Measurements from ENCODE around the gene HSPB9.

The HSPB9 gene, protein sequence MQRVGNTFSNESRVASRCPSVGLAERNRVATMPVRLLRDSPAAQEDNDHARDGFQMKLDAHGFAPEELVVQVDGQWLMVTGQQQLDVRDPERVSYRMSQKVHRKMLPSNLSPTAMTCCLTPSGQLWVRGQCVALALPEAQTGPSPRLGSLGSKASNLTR

DNA sequence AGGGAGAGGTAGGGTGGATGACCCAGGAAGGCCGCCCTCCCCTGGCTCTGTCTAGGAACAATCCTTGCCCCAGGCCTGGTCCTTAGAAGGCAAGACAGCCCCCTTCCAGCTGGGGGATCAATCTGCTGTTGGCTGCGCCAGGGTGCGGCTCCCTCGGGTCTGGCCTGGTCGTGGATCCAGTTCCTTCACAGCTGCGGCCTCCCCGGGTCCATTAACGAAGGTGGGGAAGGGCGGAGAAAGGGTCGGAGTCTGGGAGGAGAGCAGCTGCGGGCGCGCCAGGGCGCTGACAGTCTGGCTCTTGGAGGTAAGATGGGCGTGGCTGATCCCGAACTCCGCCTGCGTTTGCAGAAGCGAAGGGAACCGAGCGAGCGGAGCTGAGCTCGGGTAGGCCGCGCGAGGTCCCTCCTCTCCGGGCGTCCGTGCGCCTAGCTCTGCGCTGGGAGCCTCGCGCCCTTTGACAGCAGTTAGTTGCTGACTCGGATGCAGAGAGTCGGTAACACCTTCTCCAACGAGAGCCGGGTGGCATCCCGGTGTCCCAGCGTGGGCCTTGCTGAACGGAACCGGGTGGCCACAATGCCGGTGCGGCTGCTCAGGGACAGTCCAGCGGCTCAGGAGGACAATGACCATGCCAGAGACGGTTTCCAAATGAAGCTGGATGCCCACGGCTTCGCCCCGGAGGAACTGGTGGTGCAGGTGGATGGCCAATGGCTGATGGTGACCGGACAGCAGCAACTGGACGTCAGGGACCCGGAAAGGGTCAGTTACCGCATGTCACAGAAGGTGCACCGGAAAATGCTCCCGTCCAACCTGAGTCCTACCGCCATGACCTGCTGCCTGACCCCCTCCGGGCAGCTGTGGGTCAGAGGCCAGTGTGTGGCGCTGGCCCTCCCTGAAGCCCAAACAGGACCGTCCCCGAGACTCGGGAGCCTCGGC lies at the start of gene HSPB9:
HSPB9 (plus strand) TSS at position 434 of the 933 bp plus-strand sequence; CDS start at position 481, 47 bp downstream.
- DNase-seq (ENCODE audit: low read depth): no peak

DNA sequence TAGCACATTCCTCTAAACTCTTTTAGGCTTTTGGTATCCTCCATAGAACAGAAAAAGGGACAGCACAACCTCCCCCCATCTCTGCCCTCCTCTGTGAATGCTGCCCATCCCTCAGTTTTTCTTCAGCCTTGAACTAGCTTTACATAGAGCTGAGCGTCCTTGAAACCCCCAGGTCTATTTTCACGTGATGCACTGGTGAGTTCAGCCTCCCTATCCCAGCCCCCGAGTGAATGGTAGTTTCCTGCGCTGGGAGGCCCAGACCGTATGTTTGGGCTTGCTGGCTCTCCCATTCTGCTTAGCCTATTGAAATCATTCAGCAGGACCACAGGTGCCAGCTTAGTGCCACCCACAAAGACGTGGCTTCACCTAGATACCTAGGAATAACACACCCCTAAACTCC lies 46.8 kb upstream of the HSPB9 start:
- no peak for DNase-seq (ENCODE audit: low read depth)

DNA sequence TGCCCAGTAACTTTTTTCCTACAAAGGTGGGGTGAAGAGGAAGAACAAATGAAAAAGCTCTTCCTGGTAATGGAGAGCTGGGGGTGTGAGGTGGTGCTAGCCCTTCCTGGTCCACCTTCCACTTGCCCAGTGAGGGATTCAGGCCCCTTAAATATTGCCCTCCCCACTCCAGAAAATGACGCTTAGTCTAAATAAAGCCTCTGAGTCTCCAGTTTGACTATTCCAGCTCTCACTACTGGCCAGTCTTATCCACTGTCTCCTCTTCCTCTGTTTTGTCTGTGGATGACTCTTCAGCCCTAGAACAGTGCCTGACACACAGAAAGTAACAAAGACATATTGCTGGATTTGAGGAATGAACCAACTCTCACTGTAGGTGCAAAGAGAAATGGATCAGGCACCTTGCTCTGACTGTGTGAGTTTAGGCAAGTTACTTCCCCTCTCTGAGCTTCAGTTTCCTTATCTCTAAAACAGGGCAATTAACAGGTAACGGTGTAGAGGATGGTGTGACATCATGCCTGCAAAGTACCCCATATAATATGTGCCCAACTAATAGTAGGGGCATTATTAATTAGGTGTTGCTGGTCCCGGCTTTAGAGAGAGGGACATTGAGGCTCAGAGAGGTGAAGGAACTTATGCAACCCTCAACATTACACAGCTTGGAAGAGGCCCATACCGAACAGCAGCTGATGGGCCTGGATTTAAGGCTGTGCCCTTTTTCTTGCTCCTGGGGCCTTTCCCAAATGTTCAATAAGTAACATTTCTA lies 45.6 kb upstream of the HSPB9 start:
- no peak for DNase-seq (ENCODE audit: low read depth)

DNA sequence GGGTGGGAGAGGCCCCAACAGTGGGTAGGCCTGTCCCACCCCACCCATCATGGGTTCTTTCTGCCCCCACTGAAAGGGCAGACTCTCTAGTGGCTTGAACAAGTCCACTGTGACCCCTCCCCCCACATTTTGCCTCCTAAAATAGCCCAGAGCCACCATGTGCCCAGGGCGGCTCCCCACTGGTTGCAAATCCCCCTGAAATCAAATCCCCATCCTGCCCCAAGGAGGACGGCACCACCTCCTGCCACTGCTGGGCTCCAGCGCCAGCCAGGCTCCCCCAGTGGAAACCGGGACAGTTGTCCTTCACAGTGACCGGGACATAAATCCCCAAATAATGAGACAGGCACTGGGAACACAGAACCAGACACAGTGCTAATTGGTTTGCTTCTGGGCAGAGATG lies 44.8 kb upstream of the HSPB9 start:
- no peak for DNase-seq (ENCODE audit: low read depth)

DNA sequence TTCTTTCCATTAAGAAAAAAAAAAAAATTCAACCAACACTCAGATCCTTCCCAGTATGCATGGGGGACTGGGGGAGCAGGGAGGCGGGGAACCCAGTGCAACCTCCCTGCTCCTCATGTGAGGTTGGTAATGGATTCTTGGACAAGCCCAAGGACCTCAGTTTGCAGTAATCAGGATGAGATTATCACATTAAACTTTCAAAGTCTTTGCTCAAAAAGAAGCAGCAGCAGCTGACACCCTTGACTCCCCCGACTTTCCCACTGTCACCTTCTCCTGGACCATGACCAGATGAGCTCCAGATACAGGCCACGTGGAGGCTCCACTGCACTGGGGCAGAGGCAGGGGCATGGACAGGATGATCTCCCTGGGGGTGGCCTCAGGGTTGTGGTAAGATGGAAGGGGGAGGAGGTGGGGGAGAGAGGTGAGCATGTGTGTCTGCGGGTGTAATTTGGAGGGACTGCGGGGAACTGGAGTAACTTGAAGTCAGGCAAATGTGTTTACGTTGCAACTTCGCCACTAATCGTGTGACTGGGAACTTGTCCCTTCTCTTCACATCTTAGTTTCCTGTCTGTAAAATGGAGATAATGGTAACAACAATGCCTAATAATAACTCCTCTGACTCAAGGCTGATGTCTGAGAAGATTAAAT lies 44.1 kb upstream of the HSPB9 start:
- no peak for DNase-seq (ENCODE audit: low read depth)

DNA sequence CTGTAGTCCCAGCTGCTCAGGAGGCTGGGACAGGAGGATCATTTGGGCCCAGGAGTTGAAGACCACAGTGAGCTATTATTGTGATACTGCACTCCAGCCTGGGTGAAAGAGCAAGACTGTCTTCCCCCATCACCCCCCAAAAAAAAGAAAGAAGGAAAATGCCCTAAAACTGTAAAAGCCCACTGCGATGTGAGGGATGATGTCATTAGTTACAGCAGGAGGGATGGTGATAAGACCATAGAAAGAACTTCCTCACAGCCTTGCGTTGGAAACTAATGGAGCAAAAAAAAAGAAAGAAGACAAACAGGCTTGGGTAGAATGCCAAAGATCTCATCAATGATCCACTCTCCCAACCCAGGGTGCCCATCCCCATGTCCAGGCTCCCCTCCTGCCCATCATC lies 43.1 kb upstream of the HSPB9 start:
- DNase-seq (ENCODE audit: low read depth): no peak

DNA sequence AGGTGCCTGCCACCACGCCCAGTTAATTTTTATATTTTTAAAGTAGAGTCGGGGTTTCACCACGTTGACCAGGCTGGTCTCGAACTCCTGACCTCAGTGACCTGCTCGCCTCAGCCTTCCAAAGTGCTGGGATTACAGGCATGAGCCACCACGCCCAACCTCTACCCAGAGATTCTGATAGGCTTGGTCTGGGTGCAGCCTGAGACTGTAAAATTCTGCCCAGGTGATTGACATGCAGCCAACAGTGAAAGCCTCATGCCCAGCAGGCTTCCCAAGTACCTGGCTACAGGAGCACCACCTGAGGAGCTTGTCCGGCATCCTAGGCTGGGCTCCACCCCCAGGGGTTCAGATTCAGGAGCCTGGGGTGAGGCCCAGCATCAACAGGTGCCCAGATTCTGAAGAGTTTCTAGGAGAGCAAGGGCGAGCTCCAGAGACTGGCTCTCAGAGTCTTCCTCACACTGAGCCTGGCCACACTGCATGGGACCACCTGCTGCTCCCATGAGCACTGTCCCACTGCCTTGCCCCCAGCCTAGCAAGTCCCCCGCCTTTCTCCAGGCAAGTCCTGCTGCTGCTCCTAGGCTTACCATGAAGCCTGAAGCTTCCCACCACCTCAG lies 41.0 kb upstream of the HSPB9 start:
- no peak for DNase-seq (ENCODE audit: low read depth)

DNA sequence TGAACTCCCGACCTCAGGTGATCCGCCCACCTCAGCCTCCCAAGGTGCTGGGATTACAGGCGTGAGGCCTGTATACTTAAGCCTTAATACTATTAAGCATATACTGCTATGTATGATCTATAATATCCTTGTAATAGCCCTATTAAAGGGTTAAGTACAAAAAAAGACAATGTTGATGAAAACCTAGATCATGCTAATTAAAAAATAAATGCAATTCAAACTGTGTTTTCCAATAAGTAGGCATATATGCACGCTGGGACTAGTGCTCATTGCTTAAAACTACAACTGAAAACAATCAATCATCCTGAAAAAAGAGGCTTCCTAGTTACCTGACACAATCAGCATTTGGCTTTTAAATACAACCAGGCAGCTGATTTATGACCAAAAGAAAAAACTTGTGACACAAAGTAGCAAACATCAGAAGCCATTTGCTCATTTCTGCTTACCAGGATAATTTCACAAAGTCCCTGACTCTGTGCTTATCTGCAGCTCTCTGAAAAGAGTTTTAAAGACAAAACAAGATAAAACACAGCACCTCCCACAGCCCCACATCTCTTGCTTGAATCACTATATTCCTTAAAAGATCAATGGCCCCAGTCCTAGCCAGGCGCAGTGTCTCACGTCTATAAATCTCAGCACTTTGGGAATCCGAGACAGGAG lies 35.4 kb upstream of the HSPB9 start:
- DNase-seq (ENCODE audit: low read depth): no peak

DNA sequence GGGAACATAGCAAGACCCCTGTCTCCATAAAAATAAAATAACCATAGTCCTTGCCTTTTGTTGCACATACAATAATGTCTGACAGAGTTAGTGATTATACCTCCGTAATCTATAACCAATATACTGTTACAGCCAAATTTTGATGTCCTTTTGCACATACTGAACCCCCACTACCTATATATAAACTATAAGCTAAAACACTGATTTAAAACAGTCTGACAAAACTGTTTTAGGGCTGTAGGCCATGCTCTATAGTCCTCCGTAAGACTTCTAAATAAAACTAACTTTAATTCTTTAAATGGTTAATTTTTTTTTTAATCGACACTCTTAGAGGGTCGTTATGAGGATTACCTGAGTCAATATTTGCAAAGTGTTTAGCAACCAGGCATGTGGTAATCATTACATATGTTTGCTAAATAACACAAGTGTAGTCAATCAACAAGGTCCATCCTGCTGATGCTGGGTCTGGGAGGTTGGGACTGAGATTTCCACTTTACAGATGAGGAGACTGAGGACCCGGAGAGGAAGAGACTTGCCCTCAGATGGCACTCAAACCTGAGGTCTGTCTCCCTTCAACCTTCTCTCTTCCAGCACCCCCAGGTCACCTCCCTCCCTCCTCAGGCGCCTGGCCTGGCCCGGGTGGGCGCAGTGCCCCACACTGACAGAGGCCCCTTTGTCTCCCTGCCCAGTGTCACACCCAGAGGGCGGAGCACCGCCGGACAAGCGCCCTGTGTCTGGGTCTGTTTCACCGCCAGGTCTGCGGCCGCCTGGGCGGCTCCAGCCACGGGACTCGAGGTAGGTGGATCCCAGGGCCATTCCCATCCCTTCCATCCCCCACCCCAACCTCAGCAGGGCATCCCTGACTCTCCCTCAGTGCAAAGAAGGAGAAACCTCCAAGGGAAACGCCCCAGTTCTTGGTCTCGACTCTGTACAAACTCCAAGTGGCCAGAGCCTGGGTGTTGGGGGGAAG lies 34.6 kb upstream of the HSPB9 start:
- no peak for DNase-seq (ENCODE audit: low read depth)

DNA sequence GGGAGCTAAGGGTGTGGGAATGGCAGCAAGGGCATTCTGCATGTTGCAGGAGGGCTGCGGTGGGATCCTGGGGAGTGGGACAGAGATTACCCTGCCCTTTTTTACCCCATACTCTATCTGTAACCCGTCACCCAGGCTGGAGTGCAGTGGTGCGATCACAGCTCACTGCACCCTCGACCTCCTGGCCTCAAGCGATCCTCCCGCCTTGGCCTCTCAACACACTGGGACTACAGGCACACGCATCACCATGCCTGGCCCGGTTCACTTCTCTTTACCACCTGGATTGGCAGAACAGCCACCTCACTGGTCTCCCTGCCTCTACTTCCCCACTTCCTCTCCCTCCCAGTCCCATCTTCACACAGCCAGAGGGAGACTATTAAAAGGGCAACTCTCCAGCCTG lies 33.9 kb upstream of the HSPB9 start:
- DNase-seq (ENCODE audit: low read depth): no peak

DNA sequence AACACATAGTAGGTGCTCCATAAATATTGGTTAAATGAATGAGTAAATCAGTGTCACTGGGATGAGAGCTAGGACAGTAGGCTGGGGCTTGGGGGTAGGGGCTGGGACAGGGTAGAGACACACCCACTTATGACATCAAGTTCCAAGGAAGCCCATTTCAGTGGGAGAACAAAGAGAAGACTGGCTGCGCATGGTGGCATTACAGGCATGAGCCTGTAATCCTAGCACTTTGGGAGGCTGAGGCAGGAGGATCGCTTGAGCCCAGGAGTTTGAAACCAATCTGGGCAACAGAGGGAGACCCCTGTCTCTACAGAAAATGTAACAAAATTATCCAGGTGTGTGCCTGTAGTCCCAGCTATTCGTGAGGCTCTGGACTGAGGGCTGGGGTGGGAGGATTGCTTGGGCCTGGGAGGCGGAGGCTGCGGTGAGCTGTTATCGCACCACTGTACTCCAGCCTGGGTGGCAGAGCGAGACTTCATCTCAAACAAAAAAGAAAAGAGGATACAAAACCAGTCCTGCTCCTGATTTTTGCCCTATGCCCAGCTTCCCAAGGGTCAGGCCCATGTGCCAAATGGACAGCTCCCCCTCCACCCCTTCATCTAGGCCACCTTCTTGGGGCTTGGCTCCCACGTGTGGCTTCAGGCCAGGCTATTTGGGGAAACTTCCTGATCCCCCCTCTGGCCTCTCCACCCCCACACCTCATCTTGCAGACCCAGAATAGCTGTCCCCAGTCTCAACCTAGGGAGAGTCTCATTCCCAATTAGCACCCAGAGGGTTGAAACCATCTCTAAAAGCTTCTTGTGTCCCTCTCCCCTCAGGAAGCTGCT lies 31.4 kb upstream of the HSPB9 start:
- DNase-seq (ENCODE audit: low read depth): no peak

DNA sequence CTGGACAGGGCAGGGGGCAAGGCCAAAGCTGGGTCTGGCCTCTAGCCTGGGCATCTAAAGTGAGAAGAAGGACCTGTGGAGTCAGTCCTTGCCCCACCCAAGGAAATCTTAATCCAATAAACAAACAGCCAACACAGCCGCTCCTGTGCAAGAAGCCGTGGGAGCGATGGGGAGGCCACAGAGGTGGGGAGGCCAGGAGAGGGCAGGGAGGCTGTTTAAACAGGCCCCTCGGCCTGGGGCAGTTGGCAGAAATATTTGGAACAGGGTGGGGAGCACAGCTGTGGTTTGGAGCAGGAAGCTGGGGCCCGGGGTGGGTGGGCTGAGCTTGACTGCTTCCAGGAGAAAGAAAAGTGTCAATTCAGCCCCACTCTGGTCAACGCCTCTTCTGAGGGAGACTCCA lies 29.7 kb upstream of the HSPB9 start:
- DNase-seq (ENCODE audit: low read depth): no peak

DNA sequence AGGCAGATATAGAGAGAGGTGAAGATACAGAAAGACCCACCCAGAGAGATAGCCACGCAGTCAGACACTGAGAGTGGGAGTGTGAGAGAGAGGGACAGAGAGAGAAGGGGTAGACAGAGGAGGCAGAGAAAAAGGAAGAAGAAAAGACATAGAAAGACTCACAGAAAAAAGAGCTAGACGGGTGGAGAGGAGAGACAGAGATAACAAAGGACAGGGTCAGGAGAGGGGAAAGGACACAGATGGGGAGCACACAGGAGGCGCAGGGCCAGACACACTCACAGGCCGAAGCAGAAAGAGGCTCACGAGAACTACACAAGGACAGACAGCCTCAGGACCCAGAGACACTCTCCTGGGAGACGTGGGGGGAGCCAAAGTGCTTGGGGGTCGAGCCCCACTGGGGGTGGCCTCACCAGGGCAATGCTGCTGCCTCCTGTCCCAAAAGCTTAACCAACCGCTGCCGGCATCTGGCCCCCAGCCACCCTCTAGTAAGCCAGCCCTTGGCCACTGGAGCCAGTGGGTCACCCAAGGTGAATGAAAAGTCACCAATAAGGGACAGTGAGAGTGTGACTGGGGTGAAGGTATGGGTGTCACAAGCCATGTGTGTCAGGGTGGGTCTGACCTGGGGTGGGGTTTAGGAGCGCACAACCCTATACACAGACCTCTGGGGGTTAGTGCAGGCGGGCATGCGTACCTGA lies 28.1 kb upstream of the HSPB9 start:
- no peak for DNase-seq (ENCODE audit: low read depth)

DNA sequence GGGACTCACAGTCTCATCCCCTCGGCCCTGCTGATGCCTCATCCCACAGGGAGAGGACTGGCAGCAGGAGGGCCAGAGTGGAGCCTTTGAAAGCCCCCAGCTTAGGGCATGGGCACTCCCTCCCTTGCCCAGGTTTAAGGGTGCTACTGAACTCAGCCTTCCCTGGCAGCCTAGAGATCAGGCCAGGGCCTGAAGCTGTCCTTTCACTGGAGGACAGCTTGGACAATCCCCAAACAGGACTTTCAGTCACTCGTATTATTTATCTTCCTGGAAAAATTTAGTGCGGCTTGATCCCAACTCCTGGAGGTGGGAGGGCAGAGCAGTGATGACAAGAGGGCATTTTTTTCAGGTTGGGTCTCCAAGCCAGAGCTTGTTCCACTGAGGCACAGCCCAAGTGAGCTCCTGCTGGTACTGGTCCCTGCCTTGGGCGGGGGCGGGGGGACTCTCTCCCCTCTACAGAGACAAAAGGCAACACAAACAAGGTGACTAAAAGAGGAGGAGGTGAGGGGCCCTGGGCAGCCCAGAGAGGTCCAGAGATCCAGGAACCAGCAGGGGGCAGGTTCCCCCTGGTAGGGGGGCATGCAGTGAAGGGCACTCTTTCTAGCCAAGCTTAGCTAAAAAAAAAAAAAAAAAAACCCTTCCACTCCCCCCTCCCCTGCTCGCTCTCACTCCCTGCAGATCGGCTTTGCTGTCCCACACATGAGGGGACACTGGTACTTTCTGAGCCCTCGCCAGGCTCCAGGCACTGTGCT lies 26.1 kb upstream of the HSPB9 start:
- no peak for DNase-seq (ENCODE audit: low read depth)

DNA sequence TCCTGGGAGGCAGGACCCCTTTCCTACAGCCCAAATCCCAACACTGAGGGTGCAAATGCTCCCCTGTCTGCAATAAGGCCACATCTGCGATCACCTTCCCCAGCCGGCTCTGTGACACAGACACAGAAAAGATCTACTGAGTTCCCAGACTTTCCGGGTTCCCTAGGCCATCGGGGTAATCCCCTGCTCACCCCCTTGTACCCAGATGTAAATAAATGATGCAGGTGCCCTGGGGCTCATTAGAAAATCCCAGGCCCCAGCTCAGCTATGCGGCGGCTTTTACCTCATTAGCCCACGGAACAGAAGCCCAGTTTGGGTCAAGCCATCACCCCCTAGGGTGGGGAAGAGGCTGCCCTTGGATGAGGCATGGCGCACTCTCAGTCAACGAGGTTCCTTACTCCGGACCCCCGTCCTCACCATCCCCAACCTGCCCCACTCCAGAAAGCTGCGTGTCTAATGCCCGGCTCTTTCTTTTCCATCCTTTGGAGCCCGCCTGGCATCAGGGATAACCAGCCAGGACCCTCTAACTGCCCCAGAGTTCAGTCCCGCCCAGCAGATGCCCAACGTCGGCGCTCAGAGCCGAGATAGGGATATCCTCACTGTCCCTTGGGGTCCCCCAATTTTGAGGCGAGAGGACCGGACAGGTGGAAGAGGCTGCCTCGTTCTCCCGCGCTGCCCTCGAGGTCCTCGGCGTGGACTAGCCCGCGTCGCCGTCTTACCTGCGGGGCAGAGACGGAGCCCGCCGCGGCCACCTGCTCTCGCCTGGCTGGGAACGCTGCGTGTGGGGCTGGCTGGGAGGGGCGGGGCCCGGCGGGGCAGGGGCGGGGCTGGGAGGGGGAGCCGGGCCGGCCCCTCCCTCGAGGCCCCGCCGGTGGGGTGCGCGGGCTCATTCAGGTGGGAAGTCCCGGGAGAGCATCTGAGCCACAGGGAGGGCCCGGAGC lies 24.6 kb upstream of the HSPB9 start, which contains the start of gene ZNF385C:
ZNF385C (minus strand) TSS at position 783 of the 941 bp plus-strand sequence. CDS start 35,417 bp downstream, outside the sequence.
- DNase-seq (ENCODE audit: low read depth): peak; percentile 28

DNA sequence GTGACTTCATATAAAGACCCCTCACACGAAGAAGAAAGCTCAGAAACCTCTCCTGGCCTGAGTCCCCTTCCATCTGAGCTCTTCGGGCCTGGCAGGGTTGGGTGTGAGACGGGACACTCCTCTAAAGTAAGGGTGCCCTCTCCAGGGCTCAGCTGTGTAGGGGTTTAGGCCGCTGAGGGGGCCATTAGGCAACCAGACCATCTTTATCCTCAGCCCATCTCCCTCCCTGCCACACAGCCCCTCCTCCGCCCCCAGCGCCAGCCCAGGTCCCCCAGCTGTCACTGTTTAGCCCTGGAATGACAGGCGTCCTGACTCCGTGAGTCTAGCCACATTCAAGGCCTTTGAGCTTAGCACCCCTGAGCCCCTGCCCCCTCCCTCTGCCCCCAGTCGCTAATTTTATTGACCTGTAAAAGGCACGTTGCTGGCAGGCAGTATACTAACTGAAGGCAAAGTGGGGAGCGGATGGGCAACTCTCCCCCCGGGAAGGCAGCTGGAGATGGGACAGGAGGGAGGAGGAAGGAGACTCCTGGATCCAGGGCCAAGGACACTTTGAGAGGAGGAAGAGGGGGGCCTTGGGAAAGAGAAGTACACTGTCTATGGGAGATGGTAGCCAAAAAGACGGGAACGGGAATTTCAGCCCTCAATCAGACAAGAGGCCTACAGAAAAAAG lies 23.7 kb upstream of the HSPB9 start:
- no peak for DNase-seq (ENCODE audit: low read depth)
